IPS DF 19.7 (cell line): Measurements from ENCODE around the gene PACS2.
"Not testable (repeated sequence)": the region's sequence is repeated elsewhere in the genome, so short reads cannot be mapped to it uniquely, and the experiment has no call there.

Experiments used
- DNase-seq: peaks from one replicate; pipeline ENCODE4 v3.0.0-alpha.2; 2013; ENCODE audit warnings: low read depth, low spot score

The PACS2 gene

DNA sequence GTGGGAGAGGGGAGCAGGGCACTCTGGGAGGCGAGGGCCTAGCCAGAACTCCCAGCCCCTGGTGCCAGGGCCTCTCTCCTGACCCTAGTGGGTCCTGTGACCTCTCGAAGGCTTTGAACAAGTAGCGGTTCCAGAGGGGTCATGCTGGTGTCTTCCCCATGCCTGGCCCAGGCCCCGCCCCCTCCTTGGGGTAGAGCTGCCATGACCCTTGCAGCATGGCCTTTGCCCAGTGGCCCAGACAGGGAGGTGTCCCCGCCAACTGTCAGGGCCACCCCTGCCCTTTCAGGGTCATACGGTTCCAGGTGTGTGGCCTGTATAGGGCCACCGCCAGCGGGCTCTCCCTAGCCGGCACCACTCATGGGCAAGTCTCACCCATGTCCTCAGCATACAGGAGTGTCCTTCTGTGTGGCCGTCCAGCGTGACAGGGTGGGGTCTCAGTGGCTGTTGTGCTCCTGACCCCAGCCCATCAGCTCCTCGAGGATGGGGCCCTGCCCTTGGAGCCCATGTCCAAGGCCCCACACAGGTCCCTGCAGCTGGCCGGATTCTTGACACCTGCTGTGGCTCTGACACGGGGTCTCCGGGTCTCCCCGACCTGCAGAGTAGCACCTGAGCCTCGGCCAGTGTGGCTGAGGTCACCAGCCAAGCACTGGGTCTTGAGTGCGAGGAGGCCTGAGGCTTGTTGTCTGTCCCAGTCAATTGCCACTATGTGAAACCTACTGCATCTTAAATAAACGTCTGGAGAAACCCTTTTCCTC lies 34.6 kb downstream of the PACS2 start:
- no peak for DNase-seq

DNA sequence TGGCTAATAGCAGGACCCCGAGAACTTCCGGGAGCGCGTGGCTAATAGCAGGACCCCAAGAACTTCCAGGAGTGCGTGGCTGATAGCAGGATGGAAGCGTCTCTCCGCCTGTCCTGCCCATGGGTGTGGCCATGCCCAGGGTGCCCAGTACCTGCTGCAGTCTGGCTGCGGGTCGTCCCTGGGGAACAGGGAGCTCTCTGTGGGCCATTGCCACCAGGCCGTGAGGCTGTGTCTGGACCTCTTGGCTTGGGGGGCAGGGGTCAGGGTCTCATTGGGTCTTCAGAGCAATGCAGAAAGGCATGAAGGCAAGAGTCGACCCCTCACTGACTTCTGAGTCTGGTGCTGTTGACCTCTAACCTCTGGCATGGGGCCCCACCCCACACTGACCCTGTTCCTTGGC lies 35.4 kb downstream of the PACS2 start:
- no peak for DNase-seq

DNA sequence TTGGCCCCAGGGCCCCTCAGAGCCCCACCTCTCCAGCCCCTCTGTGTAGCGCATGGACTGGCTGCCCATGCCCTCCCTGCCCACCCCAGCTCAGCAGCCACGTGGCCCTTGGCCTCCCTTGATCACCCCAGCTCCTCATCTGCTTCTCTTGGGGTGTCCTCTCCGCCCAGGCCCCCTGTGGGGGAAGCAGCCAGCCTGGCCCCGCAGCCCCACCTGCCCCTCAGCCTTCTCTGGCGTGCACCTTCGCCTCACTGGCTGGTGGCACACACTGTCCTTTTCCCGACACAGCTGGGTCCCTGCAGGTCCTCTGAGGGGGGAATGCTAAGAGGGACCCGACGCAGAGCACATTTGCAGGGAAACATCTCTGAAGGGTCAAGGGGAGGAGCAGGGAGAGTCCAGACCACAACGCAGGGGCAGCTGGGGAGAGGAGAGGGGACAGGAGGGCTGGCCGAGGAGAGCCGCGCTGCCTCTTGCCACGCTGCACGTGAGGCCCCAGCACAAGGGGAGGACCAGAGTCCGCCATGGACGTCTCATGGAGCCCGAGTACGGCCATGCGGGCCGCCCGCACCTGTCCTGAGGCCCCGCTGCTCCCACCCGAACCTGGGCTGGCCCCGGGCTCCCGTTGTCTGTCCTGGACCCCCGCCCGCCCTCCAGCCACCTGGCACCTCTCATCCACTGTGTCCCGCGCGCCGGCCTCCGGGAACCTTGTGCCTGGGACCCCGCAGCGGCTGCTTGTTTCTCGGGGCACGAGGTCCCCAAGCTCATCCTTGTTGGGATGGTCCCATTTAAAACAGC lies 36.1 kb downstream of the PACS2 start:
- no peak for DNase-seq

DNA sequence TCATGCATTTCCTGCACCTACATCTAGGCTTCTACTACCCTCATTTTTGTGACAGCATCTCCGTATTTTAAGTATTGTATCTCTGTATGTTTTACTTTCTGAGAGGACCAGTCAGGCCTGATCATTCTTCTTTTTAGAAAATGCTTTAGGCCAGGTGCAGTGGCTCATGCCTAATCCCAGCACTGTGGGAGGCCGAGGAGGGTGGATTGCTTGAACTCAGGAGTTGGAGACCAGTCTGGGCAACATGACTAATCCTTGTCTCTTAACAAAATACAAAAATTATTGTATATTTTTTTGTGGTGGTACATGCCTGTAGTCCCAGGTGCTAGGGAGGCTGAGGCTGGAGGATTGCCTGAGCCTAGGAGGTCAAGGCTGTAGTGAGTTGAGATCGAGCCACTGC lies 36.9 kb downstream of the PACS2 start:
- DNase-seq, result no peak

DNA sequence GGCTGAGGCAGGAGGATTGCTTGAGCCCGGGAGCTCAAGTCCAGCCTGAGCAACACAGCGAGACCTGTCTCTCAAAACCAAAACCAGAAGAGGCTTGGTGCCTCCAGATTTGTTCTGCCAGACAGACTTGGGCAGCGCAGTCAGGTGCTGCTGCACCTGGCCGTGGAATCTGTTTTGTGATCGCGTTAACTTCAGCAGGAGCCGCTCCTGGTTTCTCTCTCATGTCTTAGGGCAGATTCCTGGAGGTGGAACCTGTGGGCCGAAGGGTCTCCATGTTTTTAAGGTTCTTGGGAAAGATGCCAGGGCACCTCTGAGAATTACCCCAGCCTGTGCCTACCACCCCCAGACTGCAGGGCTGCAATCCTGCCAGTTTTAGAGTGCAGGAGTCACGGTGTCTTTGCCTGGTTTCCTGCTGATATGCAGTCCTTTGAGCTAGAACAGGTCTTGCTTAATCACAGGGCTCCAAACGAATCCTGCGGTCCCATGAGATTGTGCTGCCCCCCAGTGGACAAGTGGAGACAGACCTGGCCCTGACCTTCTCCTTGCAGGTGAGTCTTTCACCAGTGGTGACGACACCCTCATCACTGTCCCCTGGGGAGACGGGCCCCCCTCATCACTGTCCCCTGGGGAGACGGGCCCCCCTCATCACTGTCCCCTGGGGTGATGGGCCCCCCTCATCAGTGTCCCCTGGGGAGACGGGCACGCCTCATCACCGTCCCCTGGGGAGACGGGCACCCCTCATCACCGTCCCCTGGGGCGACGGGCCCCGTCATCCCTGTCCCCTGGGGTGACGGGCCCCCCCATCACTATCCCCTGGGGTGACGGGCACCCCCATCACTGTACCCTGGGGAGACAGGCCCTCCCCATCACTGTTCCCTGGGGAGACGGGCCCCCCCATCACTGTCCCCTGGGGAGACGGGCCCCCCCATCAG lies 37.6 kb downstream of the PACS2 start:
- peak; percentile 42 for DNase-seq

DNA sequence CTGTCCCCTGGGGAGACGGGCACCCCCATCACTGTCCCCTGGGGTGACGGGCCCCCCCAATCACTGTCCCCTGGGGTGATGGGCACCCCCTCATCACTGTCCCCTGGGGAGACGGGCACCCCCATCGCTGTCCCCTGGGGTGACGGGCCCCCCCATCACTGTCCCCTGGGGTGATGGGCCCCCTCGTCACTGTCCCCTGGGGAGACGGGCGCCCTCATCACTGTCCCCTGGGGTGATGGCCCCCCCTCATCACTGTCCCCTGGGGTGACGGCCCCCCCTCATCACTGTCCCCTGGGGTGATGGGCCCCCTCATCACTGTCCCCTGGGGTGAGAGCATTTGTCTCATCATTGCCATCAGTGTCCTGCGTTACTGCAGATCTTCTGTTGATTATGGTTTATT lies 38.6 kb downstream of the PACS2 start:
- DNase-seq, result no peak

DNA sequence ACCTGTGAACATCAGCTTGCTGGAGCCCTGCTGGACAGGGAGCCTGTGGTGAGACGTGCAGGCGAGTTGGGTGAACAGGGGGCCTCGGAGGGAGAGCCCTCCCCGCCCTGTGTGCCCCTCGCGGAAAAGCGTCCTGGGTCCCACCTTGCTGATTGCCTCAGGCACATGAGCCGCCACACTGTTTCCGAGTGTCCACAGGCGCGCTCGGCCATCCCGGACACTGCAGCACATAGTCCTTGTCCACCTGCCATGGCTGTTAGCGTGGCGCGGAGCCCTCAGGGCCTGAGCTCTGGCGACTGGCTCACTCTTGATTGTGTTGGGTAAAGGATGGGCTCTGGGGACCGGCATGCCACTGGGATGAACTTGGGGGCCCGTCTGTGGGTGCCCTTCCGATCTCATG lies 40.0 kb downstream of the PACS2 start:
- DNase-seq, result no peak

DNA sequence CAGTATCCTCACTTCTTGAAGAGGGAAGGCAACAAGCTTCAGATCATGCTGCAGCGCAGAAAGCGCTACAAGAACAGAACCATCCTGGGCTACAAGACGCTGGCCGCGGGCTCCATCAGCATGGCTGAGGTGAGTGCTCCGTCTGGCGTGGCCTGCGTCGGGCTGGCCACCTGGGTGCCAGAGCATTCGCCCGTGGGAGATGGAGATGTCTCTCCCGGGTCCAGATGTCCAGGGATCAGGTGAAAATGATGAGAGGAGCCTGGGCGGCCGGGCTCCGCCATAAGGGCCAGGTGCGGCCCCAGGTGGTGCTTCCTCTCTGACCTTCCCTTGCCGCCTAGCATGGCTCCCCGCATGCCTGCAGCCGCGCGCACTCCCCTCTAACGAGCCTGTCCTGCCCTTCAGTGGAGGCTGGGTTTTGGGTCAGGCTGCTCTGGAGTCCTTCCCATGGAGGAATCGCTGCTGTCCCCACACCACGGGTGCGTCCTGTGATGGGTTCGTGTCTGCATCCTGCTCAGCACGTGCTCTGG lies 40.6 kb downstream of the PACS2 start:
- no peak for DNase-seq

DNA sequence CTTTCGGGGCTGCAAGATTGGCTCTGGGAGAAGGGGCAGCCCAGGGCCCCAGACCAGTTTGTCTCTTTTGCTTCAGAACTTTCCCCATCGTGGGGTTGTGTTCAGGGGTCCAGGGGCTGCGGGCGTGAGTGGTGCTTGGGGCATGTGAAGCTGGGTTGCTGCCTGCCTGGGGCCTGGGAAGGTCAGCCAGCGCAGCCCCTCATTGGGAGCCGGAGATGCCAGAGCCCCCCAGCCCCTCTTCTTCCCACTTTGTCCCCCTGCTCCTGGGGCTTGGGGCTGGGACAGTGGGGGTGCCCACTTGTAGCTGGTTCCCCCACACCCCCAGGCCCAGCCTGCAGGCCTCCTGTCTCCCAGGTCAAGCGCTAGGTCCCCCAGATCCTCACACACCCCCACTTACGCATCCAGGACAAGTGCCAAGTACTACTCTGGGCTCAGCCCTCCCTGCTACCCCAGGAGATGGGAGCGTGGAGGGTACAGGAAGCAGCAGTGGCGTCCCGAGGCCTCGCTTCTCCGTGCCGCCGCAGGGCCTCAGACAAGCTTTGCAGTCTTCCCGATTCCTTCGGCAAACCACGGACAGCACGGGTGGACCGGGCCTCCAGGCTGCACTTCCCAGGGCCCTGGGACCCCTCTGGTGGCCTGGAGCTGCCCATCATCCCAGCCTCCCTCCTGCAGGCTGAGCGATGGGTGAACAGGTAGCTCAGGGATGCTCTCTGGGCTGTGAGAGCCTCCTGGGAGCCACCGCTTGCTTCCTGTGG lies 41.5 kb downstream of the PACS2 start:
- no peak for DNase-seq

DNA sequence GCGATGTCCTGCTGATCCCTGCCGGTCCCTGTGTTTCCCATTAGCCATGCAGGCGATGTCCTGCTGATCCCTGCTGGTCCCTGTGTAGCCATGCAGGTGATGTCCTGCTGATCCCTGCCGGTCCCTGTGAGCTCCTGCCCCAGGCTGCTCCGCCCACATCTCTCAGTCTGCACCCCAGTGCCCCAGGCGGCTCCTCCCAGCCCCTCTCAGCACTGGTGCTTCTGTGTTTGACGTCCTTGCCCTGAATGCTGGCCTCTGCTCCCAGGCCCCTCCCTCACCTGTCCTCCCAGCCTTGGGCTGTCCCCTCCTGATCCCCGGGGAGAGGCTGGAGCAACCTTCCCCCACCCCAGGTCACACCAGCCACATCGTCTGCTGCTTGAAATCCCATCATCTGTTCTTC lies 42.4 kb downstream of the PACS2 start:
- no peak for DNase-seq

DNA sequence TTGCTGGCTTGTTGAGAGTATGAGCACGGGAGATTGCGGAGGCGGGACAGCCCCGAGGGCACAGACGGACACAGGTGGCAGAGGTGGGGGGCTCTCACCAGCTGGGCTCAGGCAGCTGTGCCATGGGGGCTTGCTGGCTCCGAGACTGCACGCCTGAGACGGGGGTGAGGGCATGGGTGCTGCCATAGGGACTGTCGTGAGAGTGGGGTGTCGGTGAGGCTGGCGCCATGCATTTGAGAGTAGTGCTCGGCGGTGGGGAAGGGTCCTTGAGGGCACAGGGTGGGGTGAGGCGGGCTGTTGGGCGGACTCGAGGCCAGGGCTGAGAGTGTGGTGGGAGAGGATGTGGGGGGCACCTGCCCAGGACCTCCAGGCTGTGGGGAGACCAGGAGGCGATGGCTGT lies 43.1 kb downstream of the PACS2 start:
- DNase-seq, result no peak

DNA sequence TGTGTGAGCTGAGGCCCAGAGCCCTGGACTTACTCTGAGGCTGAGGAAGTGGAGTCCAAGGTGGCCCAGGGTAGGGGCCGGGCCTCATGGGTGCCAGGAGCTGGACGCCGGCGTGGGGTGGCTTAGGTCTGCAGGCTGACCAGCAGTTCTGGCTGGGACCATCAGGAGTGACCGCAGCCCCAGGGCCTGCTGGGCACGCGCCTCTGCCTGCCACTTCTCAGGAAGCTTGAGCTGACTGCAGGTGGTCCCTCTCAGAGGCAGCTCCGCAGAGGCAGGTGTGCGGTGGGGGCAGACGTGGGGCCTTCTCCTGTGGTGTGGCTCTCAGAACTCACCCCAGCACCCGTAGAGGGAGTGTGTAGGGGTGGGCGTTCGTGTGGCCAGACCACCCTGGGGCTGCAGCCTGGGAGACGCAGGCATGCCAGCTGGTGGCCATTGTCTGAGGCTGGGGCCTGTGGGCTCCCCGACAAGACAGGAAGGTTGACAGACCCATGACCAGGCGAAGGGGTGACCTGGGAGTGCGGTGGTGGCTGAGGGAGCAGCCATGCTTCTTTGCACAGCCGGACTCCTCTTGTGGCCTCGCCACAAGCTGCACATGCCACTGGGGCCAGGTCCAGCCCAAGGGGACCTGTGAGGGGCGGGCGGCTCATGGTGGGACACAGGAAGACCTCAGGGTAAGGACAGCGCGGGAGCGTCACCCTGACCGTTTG lies 43.7 kb downstream of the PACS2 start:
- no peak for DNase-seq

DNA sequence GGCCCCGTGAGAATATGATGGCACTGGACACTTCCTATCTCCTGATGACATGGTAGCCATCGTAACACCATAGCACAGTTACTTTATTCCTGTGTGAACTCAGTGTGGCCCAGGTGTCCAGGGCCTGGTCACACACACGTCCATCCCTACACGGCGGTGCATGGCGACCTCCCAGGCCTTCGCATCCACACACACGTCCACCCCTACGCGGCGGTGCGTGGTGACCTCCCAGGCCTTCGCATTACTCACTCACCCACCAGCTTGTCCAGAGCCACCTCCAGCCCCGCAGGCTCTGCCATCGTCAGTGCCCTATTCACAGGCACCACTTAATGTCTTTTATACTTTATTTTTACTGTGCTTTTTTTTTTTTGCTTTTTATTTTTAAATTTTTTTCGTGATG lies 44.4 kb downstream of the PACS2 start:
- no peak for DNase-seq

DNA sequence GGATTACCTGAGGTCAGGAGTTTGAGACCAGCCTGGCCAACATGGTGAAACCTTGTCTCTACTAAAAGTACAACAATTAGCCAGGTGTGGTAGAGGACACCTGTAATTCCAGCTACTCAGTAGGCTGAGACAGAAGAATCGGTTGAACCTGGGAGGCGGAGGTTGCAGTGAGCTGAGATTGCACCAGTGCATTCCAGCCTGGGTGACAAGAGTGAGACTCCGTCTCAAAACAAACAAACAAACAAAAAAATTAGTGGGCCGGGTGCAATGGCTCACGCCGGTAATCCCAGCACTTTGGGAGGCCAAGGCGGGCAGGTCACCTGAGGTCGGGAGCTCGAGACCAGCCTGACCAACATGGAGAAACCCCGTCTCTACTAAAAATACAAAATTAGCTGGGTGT lies 46.9 kb downstream of the PACS2 start:
- not testable (repeated sequence) for DNase-seq

DNA sequence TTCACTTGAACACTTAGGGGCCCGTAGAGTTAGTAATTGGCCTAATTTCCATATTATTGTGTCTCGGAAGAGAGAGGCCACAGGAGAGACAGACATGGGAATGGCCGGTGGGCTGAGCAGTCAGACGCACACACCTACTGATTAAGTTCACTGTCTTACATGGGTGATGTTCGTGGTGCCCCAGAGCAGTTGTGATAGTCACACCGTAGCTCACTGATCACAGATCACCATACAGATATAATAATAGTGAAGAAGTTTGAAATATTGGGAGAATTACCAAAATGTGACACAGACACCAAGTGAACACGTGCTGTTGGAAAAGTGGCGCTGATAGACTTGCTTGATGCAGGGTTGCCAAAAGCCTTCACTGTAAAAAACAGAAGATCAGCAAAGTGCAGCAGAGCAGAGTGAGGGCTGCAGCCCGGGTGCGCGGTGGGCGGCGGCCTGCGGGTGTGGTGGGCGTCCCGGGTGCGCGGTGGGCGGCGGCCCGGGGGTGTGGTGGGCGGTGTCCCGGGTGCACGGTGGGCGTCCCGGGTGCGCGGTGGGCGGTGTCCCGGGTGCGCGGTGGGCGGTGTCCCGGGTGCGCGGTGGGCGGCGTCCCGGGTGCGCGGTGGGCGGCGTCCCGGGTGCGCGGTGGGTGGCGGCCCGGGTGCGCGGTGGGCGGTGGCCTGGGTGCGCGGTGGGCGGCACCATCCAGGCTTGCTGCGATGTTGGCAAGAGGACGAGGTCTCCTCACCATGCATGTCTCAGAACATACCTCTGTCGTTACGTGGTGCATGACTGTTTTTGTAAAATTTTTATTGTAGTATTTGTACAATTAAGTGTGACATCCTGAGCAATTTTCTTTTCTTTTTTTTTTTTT lies 49.5 kb downstream of the PACS2 start:
- no peak for DNase-seq

DNA sequence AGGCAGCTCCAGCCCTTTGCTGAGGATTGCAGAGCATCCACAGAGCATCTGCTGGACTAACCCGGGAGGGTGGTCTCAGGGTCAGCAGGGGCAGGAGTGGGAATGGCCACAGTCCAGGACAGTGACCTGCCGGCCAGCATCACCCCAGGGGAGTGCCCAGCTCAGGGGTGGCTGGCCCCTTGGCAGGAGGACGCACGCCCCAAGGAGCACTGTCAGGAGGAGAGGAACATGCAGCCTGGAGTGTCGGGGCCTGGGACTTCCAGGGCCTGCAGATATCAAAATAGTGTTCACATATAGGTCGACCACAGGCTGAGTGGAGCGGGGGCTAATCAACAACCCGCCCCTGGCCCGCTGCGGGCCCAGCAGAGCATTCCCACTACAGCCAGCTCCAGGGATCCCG lies 50.6 kb downstream of the PACS2 start:
- DNase-seq, result no peak

DNA sequence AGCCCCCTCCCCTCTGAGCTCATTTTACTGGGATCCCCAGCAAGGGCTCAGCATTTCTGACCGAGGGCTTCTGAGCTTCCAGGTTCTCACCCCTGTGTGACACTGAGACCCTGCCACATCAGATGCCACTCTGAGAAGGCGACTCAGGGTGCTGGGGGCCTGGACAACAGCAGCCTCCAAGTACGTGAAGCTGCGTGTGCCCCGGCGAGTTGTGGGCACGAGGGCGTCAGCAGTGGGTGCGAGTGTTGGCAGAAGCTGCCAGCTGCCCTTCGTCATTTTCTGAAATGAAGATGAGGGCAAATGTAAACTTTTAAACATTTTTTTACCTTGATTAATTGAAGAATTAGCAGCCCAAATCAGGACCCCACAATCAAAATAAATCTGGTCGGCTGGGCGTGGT lies 51.1 kb downstream of the PACS2 start:
- no peak for DNase-seq

DNA sequence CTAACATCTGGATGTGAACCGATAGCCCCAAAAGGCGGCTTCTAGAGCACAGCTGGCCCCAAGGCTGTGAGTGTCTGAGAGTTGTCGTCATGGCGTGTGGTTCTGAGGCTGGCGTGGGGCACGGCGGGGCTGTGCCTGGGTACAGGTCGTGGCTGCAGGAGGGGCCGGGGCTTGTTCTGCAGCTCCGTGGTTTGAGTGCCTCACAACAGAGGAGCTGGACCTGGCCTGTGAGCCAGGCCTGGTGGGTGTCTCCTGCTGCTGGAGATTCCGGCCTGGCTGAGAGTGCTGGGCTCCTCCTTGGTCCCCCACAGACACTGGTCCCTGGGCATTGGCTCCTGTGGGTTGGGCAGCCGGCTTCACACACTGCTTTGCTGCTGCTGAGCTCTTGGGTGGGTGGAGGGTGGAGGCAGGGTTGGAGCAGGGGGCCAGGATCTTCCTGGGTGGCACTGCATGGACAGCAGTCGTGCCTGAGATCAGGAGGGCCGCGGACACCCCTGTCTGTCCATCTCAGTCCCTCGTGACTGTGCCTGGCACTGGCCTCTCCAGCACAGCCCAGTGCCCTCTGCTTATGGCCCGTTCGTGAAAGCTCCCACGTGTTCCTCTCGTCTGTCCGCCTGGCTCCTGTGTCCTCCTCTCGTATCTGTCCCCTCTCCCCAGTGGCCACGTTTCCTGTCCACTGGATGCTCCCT lies 52.0 kb downstream of the PACS2 start:
- DNase-seq, result no peak
